Adrenal gland (tissue), 5 donors: Measurements from ENCODE around the gene TMEM258.

Source experiments
- POLR2A ChIP-seq, 2 donors: fragments of 450-650 bp; IDR thresholded peaks; one replicate each; pipeline ENCODE4 v1.6.1; 2017; ENCODE audit warnings: antibody characterized with exemption in 2 of 2, mild to moderate bottlenecking in 2 of 2, moderate library complexity in 1 of 2
- TF ChIP-seq, protein P1 (sequence below), 6 experiments: fragments of 450-650 bp in 4 of 6; fragments of 200-600 bp in 2 of 6; sonication (generic) in 1 of 6; IDR thresholded peaks; 1 replicate in 5 of 6; 2 replicates in 1 of 6; pipeline versions ENCODE4 v1.5.1 to v1.8.0; 2016 to 2021; ENCODE audit warnings: antibody characterized with exemption in 6 of 6, mild to moderate bottlenecking in 2 of 6, moderate library complexity in 1 of 6
- donor health status: DM: no; HTN: no; CAD: no.

GRCh38 chr11:61739966-61740365, 52.4 kb downstream of the TMEM258 start:
- TF ChIP-seq, protein P1, sequence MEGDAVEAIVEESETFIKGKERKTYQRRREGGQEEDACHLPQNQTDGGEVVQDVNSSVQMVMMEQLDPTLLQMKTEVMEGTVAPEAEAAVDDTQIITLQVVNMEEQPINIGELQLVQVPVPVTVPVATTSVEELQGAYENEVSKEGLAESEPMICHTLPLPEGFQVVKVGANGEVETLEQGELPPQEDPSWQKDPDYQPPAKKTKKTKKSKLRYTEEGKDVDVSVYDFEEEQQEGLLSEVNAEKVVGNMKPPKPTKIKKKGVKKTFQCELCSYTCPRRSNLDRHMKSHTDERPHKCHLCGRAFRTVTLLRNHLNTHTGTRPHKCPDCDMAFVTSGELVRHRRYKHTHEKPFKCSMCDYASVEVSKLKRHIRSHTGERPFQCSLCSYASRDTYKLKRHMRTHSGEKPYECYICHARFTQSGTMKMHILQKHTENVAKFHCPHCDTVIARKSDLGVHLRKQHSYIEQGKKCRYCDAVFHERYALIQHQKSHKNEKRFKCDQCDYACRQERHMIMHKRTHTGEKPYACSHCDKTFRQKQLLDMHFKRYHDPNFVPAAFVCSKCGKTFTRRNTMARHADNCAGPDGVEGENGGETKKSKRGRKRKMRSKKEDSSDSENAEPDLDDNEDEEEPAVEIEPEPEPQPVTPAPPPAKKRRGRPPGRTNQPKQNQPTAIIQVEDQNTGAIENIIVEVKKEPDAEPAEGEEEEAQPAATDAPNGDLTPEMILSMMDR (IDR thresholded peaks at IDR 0.05), result no peak
- TF ChIP-seq POLR2A (IDR thresholded peaks at IDR 0.05), result no peak
